GM21619 (cell line): ENCODE results near the gene RPS21.

Experiments
- ATAC-seq: cut with Tn5 transposase; IDR thresholded peaks from one replicate; pipeline ENCODE4 v1.9.1; 2021; ENCODE audit not compliant: unreplicated experiment

Gene RPS21

GRCh38 chr20:62376112-62377063 lies 10.5 kb upstream of the RPS21 start:
- no peak for ATAC-seq

GRCh38 chr20:62377064-62377461 lies 9.8 kb upstream of the RPS21 start:
- no peak for ATAC-seq

- no peak for ATAC-seq
Measured at GRCh38 chr20:62377615-62378178, 9.2 kb upstream of the RPS21 start.

GRCh38 chr20:62378215-62378614 lies 8.7 kb upstream of the RPS21 start:
- no peak for ATAC-seq

- no peak for ATAC-seq
Measured at GRCh38 chr20:62381202-62381797, 5.6 kb upstream of the RPS21 start.

GRCh38 chr20:62381842-62382241 lies 5.1 kb upstream of the RPS21 start:
- no peak for ATAC-seq

GRCh38 chr20:62382306-62383198 lies 4.4 kb upstream of the RPS21 start:
- peak; percentile 45 for ATAC-seq

- ATAC-seq: no peak
Measured at GRCh38 chr20:62387219-62387913, 463 bp downstream of the RPS21 start.

- no peak for ATAC-seq
Measured at GRCh38 chr20:62387933-62388635, 1.2 kb downstream of the RPS21 start.

- ATAC-seq: no peak
Measured at GRCh38 chr20:62388839-62389600, 2.1 kb downstream of the RPS21 start.

- no peak for ATAC-seq
Measured at GRCh38 chr20:62389601-62390087, 2.7 kb downstream of the RPS21 start.

- ATAC-seq: no peak
Measured at GRCh38 chr20:62390317-62391164, 3.6 kb downstream of the RPS21 start.

GRCh38 chr20:62391165-62392076 lies 4.5 kb downstream of the RPS21 start:
- ATAC-seq: no peak

- ATAC-seq: no peak
Measured at GRCh38 chr20:62392077-62392418, 5.1 kb downstream of the RPS21 start.

- ATAC-seq: no peak
Measured at GRCh38 chr20:62392621-62393334, 5.9 kb downstream of the RPS21 start.

GRCh38 chr20:62393335-62393665 lies 6.4 kb downstream of the RPS21 start:
- no peak for ATAC-seq

GRCh38 chr20:62393830-62394229 lies 6.9 kb downstream of the RPS21 start:
- ATAC-seq: no peak
